HepG2 (cell line): ENCODE data around the gene USP9X. TPM values are rescaled to one million over a fixed set of nuclear protein-coding genes. Genes with fewer than 3 reads are reported as not detected.
A peak's percentile ranks its signal among the peaks of the same experiment; 100 is the strongest.
"Not testable (repeated sequence)": the region's sequence is repeated elsewhere in the genome, so short reads cannot be mapped to it uniquely, and the experiment has no call there.

Experiments
- ATAC-seq: fragments of 200-7000 bp; cut with Tn5 transposase; 3 replicates; pipeline ENCODE4 v1.9.1; 2020; ENCODE audit warnings: mild to moderate bottlenecking, moderate library complexity
- BruUV-seq: library from RNA; stranded (reverse); fragments of 400-500 nt; replicated peaks from 2 replicates; lab custom pipeline; 2021; lab: Mats Ljungman, UMichigan
- CTCF ChIA-PET: fragments of 300-600 bp; formaldehyde crosslinking; extraction: SDS; loops from one replicate; lab custom pipeline; 2021; ENCODE audit warnings: low total read pairs, inconsistent platforms, low intra/inter-chr PET ratio; lab: Yijun Ruan, JAX
- POLR2A ChIA-PET: fragments of 350-600 bp; sonication (Branson Sonifier 250); formaldehyde crosslinking; loops from one replicate; lab custom pipeline; 2020; ENCODE audit warnings: antibody characterized with exemption, inconsistent platforms; lab: Yijun Ruan, JAX
- DNase-seq: peaks from one replicate; pipeline ENCODE4 v3.0.0-alpha.2; 2015; ENCODE audit warnings: low spot score
- FAIRE-seq: peaks from 3 replicates; lab custom pipeline; 2011; peaks lifted over from hg19 to GRCh38; lab: Jason Lieb, UNC
- H2AFZ ChIP-seq: one replicate; pipeline ENCODE4 v1.6.1; 2011; ENCODE audit warnings: low read length, inconsistent platforms
- H3K27ac ChIP-seq: fragments of 300-600 bp; 3 replicates; pipeline ENCODE4 v1.8.0; 2011; ENCODE audit warnings: mixed run types, mild to moderate bottlenecking, mixed read lengths, low read length, inconsistent platforms; ENCODE audit not compliant: insufficient read depth; ENCODE audit errors: extremely low read length
- H3K27me3 ChIP-seq, 2 experiments: fragments of 200-600 bp in 1 of 2; 2 replicates in 1 of 2; 3 replicates in 1 of 2; pipeline versions ENCODE4 v1.6.0 to v1.8.0; 2011; ENCODE audit warnings: low read length in 2 of 2, mild to moderate bottlenecking in 2 of 2, moderate library complexity in 2 of 2, inconsistent platforms in 1 of 2; ENCODE audit not compliant: insufficient read depth in 2 of 2, control insufficient read depth in 1 of 2
- H3K36me3 ChIP-seq, 2 experiments: fragments of 200-600 bp in 1 of 2; replicated peaks in 1 of 2; 2 replicates in 1 of 2; 3 replicates in 1 of 2; pipeline versions ENCODE4 v1.5.1 to v1.8.0; 2011; ENCODE audit warnings: low read length in 2 of 2, inconsistent platforms in 1 of 2; ENCODE audit not compliant: insufficient read depth in 2 of 2, control insufficient read depth in 1 of 2
- H3K4me1 ChIP-seq: 2 replicates; pipeline ENCODE4 v1.5.1; 2012; ENCODE audit warnings: low read length, inconsistent platforms; ENCODE audit not compliant: insufficient read depth
- H3K4me2 ChIP-seq: 2 replicates; pipeline ENCODE4 v1.6.0; 2011; ENCODE audit warnings: low read depth, low read length, inconsistent platforms
- H3K4me3 ChIP-seq, 3 experiments: fragments of 200-600 bp in 1 of 3; sonication (generic), shearing (Covaris generic) in 1 of 3; replicated peaks in 1 of 3; 2 replicates each; pipeline ENCODE4 v1.5.1; 2011 to 2016; ENCODE audit warnings: low read length in 3 of 3, inconsistent platforms in 2 of 3, low read depth in 2 of 3, mild to moderate bottlenecking in 2 of 3, control low read depth in 1 of 3, mixed read lengths in 1 of 3; ENCODE audit not compliant: insufficient read depth in 1 of 3
- H3K79me2 ChIP-seq: one replicate; pipeline ENCODE4 v1.6.1; 2011; ENCODE audit warnings: low read length, inconsistent platforms; ENCODE audit not compliant: insufficient read depth
- H3K9ac ChIP-seq: 2 replicates; pipeline ENCODE4 v1.6.0; 2011; ENCODE audit warnings: mild to moderate bottlenecking, low read depth, low read length, inconsistent platforms; ENCODE audit not compliant: insufficient read depth
- H3K9me3 ChIP-seq: 2 replicates; pipeline ENCODE4 v1.5.1; 2012; ENCODE audit warnings: mild to moderate bottlenecking, low read length
- H4K20me1 ChIP-seq: 2 replicates; pipeline ENCODE4 v1.6.0; 2011; ENCODE audit warnings: inconsistent platforms, mild to moderate bottlenecking, low read length, moderate library complexity; ENCODE audit not compliant: insufficient read depth
- KDM2A ChIP-seq: sonication (generic); formaldehyde crosslinking; IDR thresholded peaks from 2 replicates; pipeline ENCODE4 v1.4.0; 2020; ENCODE audit warnings: low read depth, missing genetic modification reagents, borderline replicate concordance
- LCORL ChIP-seq, 2 experiments: fragments of 450-650 bp in 1 of 2; sonication (generic) in 1 of 2; formaldehyde crosslinking in 1 of 2; IDR thresholded peaks; 2 replicates each; pipeline versions ENCODE4 v1.5.0 to v1.6.1; 2017 to 2020; ENCODE audit warnings: antibody characterized with exemption in 1 of 2, missing genetic modification reagents in 1 of 2
- MAZ ChIP-seq, 2 experiments: sonication (generic) in 1 of 2; formaldehyde crosslinking in 1 of 2; IDR thresholded peaks; 2 replicates each; pipeline versions ENCODE4 v1.5.0 to v1.6.1; 2012 to 2020; ENCODE audit warnings: low read depth in 2 of 2, mild to moderate bottlenecking in 2 of 2, borderline replicate concordance in 1 of 2, improper control_type of control experiment in 1 of 2, low read length in 1 of 2, missing genetic modification reagents in 1 of 2, moderate library complexity in 1 of 2
- ZNF407 ChIP-seq: sonication (generic); formaldehyde crosslinking; IDR thresholded peaks from one replicate; pipeline ENCODE4 v1.5.1; 2020; ENCODE audit warnings: mild to moderate bottlenecking, missing genetic modification reagents; ENCODE audit errors: not compliant biosample characterization
- WGBS: methylation state at CpG from one replicate; pipeline ENCODE4 v1.1.6; 2017; ENCODE audit warnings: low lambda C conversion rate; 5-methylcytosine and 5-hydroxymethylcytosine counted together
- in situ Hi-C: cut with HindIII; loops from 2 replicates; pipeline ENCODE4 v1.10.0; 2017; ENCODE audit warnings: low pct_unique_long_range_greater_than_20kb; ENCODE audit not compliant: extremely low pct_ligation_motif_present
- intact Hi-C: fragments of 100-400 bp; cut with micrococcal nuclease; formaldehyde crosslinking; loops from one replicate; pipeline ENCODE4 v1.10.0; 2022; ENCODE audit not compliant: unreplicated experiment
- polyA plus RNA-seq, 8 experiments: library from polyadenylated mRNA; depleted of rRNA in 3 of 8; stranded (reverse) in 7 of 8; unstranded in 1 of 8; fragments of >200 nt; fragmentation: Illumina TruSeq in 4 of 8; extraction: Trizol in 4 of 8; gene quantifications; 2 replicates each; pipeline versions ENCODE4 v1.2.1 to v1.2.3, GENCODE V29; 2011 to 2016; ENCODE audit warnings: low read depth in 4 of 8, missing spikeins in 1 of 8, mixed read lengths in 1 of 8; ENCODE audit not compliant: insufficient read depth in 1 of 8
- total RNA-seq, 5 experiments: library from RNA; depleted of rRNA; stranded (reverse); fragments of >200 nt; fragmentation: Illumina TruSeq; extraction: Trizol; gene quantifications; 2 replicates each; pipeline ENCODE4 v1.2.3, GENCODE V29; 2016; ENCODE audit warnings: low read depth in 1 of 5

The USP9X gene
- total and polyA plus RNA-seq, 2 of the 13 experiments (the other 11 are each of a cell fraction or from before 2014, with no cell fraction given), result 22.2 to 40.5 TPM

GRCh38 chrX:41276661-41277506 lies 191.6 kb downstream of the USP9X start (continued):
- no peak for TF ChIP-seq ZNF407 (CRISPR knock-in tag)
- 0 out of 2 replicates have a peak, but pooled peaks have one; percentile 1 for TF ChIP-seq KDM2A (CRISPR knock-in tag)
- no peak for TF ChIP-seq MAZ (IDR thresholded peaks at IDR 0.05; ENCODE audit: borderline replicate concordance, low read depth, low read length)
- TF ChIP-seq MAZ (CRISPR knock-in tag; IDR thresholded peaks at IDR 0.05; ENCODE audit: low read depth), result 0 out of 2 replicates have a peak, but pooled peaks have one; percentile 12
- TF ChIP-seq LCORL (IDR thresholded peaks at IDR 0.05), result no peak
- TF ChIP-seq LCORL (CRISPR knock-in tag; IDR thresholded peaks at IDR 0.05), result no peak

- intact Hi-C loops, H3K4me3 ChIP-seq, H3K36me3 ChIP-seq, in situ Hi-C loops, H4K20me1 ChIP-seq, H2AFZ ChIP-seq, CTCF ChIA-PET, FAIRE-seq, BruUV-seq, H3K27me3 ChIP-seq, H3K27ac ChIP-seq, ATAC-seq, DNase-seq, H3K4me2 ChIP-seq, POLR2A ChIA-PET, H3K9ac ChIP-seq, H3K4me1 ChIP-seq, H3K79me2 ChIP-seq, H3K9me3 ChIP-seq: not testable (repeated sequence)
- 59% methylated on average over 5 of the region's 5 CpGs for WGBS
These were observed 197.1 kb downstream of the USP9X start for GRCh38 chrX:41282307-41282706.

- POLR2A ChIA-PET, intact Hi-C loops, in situ Hi-C loops, ATAC-seq, H3K36me3 ChIP-seq, H3K79me2 ChIP-seq, DNase-seq, H3K4me3 ChIP-seq, H2AFZ ChIP-seq, FAIRE-seq, H3K27ac ChIP-seq, H3K4me1 ChIP-seq, H3K9me3 ChIP-seq, H3K27me3 ChIP-seq, BruUV-seq, H3K9ac ChIP-seq, H4K20me1 ChIP-seq, CTCF ChIA-PET, H3K4me2 ChIP-seq: not testable (repeated sequence)
- WGBS, result 57% methylated on average over 7 of the region's 21 CpGs
These were observed 200.7 kb downstream of the USP9X start for GRCh38 chrX:41285928-41286327.
